SK-N-MC (cell line): Measurements from ENCODE around the gene TAS2R39.

Source experiments
- DNase-seq: peaks from one replicate; pipeline ENCODE4 v3.0.0-alpha.2; 2011; ENCODE audit warnings: low read depth, low spot score
- H3K27ac ChIP-seq: fragments of 200-600 bp; sonication (generic); 2 replicates; pipeline ENCODE4 v1.5.1; 2016; ENCODE audit warnings: mixed run types
- H3K36me3 ChIP-seq: fragments of 200-600 bp; sonication (generic); 2 replicates; pipeline ENCODE4 v1.6.1; 2017; ENCODE audit warnings: antibody characterized with exemption, low read length, mixed read lengths; ENCODE audit not compliant: insufficient read depth
- H3K4me3 ChIP-seq: fragments of 200-600 bp; sonication (generic); 2 replicates; pipeline ENCODE4 v1.5.1; 2016
- H3K9ac ChIP-seq: fragments of 200-600 bp; sonication (generic); 2 replicates; pipeline ENCODE4 v1.8.0; 2017; ENCODE audit warnings: mixed run types, mixed read lengths; ENCODE audit not compliant: insufficient read length
- H3K9me3 ChIP-seq: fragments of 200-600 bp; sonication (generic); 2 replicates; pipeline ENCODE4 v1.6.1; 2017; ENCODE audit warnings: low read depth, mild to moderate bottlenecking, antibody characterized with exemption, low read length, moderate library complexity, mixed read lengths
- EZH2 ChIP-seq: fragments of 200-600 bp; sonication (generic); IDR thresholded peaks from one replicate; pipeline ENCODE4 v1.6.1; 2017; ENCODE audit warnings: antibody characterized with exemption
- FOXP2 ChIP-seq: optimal IDR thresholded peaks from 2 replicates; pipeline ENCODE3; 2011; ENCODE audit warnings: mild to moderate bottlenecking, moderate library complexity; ENCODE audit not compliant: insufficient read depth; ENCODE audit errors: extremely low read length, control extremely low read depth
- POLR2AphosphoS5 ChIP-seq: IDR thresholded peaks from 2 replicates; pipeline ENCODE4 v1.6.1; 2012; ENCODE audit warnings: mild to moderate bottlenecking, low read depth, low read length, borderline replicate concordance

TAS2R39 gene

DNA sequence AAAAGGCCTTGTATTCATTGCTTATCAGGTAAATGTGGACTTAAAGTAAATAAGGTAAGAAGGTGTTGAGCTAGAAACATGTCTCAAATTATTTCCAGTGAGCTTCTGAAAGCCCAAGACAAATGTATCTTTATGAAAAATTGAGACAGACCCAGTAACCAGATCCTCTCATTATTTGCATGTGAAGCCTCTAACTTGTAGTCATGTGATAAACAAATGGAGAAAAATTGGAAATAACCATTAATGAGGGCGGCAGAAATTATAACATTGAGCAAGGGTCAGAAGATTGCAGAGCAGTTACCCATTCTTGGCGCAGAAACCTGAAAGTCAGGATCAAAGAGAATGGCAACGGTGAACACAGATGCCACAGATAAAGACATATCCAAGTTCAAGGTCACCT lies 38.5 kb downstream of the TAS2R39 start, which contains the start of gene TAS2R40:
Gene TAS2R40 (plus strand): TSS at position 301 of the 400 bp plus-strand sequence. CDS start 42 bp downstream, at position 343.
- no peaks in the 10 kb centered on the region for H3K36me3 ChIP-seq
- no peak for DNase-seq
- no peak within 1 kb of the TSS for H3K9ac ChIP-seq
- no peak within 1 kb of the TSS for H3K27ac ChIP-seq
- no peak for TF ChIP-seq FOXP2
- TF ChIP-seq POLR2AphosphoS5 = no peak
- TF ChIP-seq EZH2 = no peak
- H3K9me3 ChIP-seq = no peaks in the 10 kb centered on the region
- H3K4me3 ChIP-seq = no peak within 1 kb of the TSS

DNA sequence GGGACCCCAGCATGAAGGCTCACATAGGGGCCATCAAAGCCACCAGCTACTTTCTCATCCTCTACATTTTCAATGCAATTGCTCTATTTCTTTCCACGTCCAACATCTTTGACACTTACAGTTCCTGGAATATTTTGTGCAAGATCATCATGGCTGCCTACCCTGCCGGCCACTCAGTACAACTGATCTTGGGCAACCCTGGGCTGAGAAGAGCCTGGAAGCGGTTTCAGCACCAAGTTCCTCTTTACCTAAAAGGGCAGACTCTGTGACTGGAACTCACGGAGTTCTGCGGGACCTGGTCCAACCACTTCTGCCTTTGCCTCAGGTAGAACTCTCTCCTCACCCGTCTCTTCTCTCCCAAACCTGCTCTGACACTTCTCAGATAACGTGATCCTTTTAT lies 39.6 kb downstream of the TAS2R39 start:
- Histone ChIP-seq H3K4me3 (no peak overlapping the region), H3K9ac (no peak overlapping the region), H3K36me3 (no peaks in the 10 kb centered on the region), H3K9me3 (no peaks in the 10 kb centered on the region), H3K27ac (no peak overlapping the region)
- no peak for DNase-seq
- TF ChIP-seq FOXP2 (no peak), POLR2AphosphoS5 (no peak), EZH2 (no peak)

DNA sequence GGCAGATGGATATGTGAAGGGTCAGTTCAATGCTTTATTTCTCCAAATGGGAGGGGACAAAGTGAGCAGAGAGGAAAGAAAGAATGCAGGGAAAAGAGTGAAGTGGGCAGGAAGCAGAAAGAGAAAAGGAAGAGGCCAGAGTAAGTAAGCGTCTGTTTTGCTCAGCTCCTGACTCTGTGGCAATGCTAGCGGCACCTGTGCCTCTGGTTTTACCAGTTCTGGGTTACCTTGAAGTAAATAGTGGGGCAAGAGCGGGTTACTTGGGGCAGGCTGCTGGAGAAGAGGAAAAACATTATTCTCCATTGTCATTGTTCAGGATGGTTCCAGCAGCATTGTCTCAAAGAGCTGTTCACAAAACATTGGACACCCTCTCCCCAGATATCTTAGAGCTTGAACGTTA lies 40.6 kb downstream of the TAS2R39 start:
- H3K9me3 ChIP-seq = no peaks in the 10 kb centered on the region
- DNase-seq = no peak
- H3K27ac ChIP-seq = no peak overlapping the region

DNA sequence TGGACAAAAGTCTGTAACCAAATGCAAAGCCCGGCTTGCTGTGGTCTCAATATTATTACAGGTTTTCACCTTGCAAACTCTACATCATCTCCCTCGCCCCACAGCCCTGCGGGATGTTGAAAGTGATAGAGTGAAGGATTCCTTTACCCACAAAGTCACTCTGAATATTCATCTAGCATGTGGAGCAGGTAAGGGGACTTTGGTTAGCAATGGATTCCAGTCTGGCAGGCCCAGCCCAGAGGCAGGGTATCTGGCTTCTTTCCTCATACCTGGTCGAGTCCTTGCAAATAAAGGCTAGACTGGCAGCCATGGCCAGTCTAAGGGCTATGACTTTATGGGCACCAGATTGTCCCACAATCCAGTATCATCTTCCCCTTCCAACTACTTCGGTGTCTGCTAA lies 41.8 kb downstream of the TAS2R39 start:
- DNase-seq = no peak
- no peaks in the 10 kb centered on the region for H3K9me3 ChIP-seq
- H3K4me3 ChIP-seq = no peak overlapping the region
- TF ChIP-seq EZH2 (no peak), POLR2AphosphoS5 (no peak), FOXP2 (no peak)
- H3K36me3 ChIP-seq = no peaks in the 10 kb centered on the region
- H3K9ac ChIP-seq = no peak overlapping the region
- no peak overlapping the region for H3K27ac ChIP-seq

More for the DNA sequence above, 40.6 kb downstream of the TAS2R39 start:
- Histone ChIP-seq H3K36me3 (no peaks in the 10 kb centered on the region), H3K9ac (no peak overlapping the region), H3K4me3 (no peak overlapping the region)
- TF ChIP-seq EZH2 (no peak), FOXP2 (no peak), POLR2AphosphoS5 (no peak)

DNA sequence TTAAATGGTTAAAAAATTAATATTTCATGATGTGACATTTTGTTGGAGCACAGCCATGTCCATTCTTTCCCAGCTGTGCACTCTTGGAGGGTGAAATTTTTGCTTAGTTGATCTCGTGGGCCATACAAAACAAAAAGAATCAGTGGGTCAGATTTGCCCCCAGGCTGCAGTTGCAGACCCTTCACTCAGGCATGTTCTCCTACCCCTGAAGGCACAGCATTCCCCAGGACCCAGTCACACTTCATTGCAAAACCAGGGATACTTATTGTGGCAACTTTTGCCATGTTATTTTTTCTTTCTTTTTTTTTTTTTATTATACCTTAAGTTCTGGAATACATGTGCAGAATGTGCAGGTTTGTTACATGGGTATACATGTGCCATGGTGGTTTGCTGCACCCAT lies 44.6 kb downstream of the TAS2R39 start:
- Histone ChIP-seq H3K4me3 (no peak overlapping the region), H3K9me3 (no peaks in the 10 kb centered on the region)

DNA sequence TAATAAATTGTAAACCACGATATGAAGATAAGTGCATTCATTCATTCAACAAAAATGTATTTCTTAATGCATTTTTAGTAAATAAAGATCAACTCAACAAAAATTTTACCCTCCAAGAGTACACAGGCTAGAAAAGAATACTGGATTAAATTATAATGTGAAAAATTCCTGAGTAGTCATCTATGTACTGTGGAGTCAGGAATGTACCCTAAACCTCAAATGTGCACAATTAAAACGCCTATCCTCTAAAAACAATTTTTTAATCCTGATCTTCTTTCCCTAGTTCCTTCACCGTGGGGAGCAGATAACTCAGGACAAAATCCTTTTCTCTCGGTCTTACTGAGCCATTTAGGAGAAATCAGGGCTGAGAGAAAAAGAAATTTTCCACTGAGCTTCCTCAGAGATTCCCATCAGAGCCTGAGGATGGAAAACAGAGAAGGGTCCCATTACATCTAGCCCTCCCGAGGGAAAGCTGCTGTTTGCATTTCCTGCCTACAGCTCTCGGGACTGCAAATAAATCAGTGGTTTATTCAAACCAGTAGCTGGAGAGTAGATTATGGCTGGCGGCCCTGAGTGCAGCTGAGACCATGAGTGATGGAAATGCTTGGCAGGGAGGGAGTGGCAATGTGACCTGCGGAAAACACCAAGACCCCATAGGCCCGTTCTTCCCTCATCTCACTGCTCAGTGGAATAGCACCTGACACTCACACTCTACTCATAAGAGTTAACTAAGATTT lies 46.0 kb downstream of the TAS2R39 start:
- peak; percentile 56 for TF ChIP-seq FOXP2
- no peak for TF ChIP-seq POLR2AphosphoS5
- TF ChIP-seq EZH2 = no peak
- no peaks in the 10 kb centered on the region for H3K36me3 ChIP-seq
- peak overlapping the region; percentile 88 for H3K27ac ChIP-seq
- peak overlapping the region; percentile 68 for H3K4me3 ChIP-seq
- peak; percentile 70 for DNase-seq
- no peaks in the 10 kb centered on the region for H3K9me3 ChIP-seq
- no peak overlapping the region for H3K9ac ChIP-seq

More for the DNA sequence above, 44.6 kb downstream of the TAS2R39 start:
- Histone ChIP-seq H3K9ac (no peak overlapping the region), H3K27ac (no peak overlapping the region), H3K36me3 (no peaks in the 10 kb centered on the region)
- TF ChIP-seq POLR2AphosphoS5 (no peak), EZH2 (no peak), FOXP2 (no peak)
- DNase-seq = no peak

DNA sequence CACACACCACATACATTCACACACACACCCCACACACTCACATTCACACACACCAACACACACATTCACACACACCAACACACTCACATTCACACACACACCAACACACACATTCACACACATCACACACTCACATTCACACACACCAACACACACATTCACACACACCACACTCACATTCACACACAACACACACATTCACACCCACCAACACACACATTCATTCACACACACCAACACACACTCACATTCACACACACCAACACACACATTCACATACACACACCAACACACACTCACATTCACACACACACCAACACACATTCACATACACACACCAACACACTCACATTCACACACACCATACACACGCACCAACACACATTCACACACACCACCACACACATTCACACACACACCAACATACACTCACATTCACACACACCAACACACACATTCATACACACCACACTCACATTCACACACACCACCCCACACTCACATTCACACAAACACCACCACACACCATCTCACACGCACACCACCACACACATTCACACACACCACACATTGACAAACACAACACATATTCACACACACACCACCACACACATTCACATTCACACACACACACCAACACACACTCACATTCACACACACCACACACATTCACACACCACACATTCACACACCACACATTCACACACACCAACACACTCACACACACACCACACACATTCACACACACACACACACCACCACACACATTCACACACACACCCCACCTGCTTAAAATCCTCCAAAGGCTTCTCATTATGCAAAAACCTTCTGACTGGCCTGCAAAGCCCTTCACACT lies 47.6 kb downstream of the TAS2R39 start:
- Histone ChIP-seq H3K4me3 (no peak overlapping the region), H3K9me3 (no peaks in the 10 kb centered on the region)

More for the DNA sequence above, 47.6 kb downstream of the TAS2R39 start:
- no peak overlapping the region for H3K9ac ChIP-seq
- no peak overlapping the region for H3K27ac ChIP-seq
- TF ChIP-seq EZH2 (no peak), POLR2AphosphoS5 (no peak), FOXP2 (no peak)
- no peak for DNase-seq
- H3K36me3 ChIP-seq = no peaks in the 10 kb centered on the region
